GM15510 (cell line): ENCODE results near the gene FTH1.

Experiments
- POLR2A ChIP-seq: IDR thresholded peaks from 3 replicates; pipeline ENCODE4 v1.6.1; 2011; ENCODE audit warnings: borderline replicate concordance; ENCODE audit not compliant: insufficient read length; ENCODE audit errors: extremely low read depth

FTH1 gene

DNA sequence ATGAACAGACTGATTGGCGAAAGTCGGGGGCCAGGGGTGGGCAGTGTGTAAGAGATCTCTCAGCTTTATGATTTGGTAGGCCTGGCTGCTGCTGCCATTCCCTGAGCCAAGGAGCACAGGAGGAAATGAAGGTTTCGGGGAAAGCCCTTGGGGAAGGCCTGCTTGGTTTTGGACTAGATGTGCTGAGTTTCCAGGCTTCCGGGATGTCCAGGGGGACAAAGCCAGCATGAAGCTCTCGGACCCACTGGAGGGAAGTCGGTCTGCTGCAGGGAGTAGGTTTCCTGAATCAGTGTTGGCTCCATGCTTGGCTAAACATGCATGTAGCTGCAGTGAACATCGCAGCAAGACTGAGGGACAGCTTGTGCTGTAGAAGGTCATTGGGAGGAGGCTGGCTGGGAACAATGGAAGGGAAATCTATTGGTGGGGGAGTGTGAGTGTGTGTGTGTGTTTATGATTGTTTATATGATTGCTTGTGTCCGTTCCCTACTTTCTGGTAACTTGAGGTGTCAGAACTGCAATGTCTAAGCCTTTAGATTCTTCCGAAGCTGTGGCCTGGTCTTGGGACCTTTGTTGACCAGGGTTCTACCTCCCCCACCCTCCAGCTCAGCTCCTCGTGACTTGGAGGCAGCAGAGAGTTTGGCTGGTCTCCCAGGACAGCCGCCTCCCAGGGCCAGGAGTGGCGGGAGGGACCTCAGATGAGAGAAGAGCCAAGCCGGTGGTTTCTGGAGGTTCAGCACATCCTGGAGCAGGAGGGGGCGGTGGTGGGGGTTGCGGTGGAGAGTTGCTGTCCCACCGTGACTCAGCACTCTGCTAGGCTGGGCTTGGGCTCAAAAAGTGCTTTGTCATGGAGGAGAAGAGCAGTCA, 4.0 kb upstream of the FTH1 start:
- peak; percentile 43 for TF ChIP-seq POLR2A

DNA sequence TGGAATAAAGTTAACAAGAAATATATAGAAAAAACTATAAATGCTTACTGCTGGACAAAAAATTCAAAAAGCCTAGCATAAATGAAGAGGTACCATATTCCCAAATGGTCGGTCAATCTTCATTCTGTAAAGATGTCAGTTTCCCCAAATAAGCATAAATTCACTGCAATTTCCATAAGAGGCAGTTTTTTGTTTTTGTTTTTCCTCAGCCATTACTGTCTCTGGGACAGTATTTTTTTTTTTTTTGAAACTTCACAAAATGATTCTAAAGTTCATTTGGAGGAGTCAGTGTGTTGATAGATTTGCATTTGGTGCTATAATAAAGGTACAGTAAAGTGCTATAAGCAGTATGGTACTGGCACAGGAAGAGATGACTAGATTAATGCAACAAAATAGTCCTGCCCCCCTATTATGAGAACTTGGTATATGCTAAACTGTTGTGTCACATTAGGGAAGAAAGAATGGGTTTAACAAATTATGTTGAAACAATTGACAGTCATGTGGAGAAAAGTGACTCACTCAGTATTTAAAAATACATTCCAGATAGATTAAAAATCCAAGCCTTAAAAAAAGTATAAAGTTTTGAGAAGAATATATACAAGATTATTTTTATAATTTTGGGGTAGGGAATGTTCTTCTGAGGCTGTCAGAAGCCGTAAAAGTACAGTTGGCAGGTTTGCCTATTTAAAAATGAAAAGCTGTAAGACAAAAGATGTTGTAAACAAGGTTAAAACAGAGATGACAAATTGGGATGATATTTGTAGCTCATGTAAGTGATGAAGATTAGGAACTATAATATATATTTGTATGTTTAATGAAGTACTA, 2.6 kb upstream of the FTH1 start:
- no peak for TF ChIP-seq POLR2A

DNA sequence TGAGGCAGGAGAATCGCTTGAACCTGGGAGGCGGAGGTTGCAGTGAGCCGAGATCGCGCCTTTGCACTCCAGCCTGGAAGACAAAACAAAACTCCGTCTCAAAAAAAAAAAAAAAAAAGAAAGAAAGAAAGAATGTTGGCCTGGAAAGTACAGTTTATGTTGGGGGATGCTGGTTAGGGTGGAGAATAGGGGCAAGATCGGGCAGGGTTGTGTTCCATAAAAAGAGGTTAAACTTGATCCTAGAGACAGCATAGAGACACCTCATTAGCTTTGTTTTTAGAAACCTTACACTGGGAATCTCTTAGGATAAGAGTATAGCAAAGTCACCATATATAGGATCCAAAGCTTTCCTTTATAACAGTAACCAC, 1.9 kb upstream of the FTH1 start:
- no peak for TF ChIP-seq POLR2A

DNA sequence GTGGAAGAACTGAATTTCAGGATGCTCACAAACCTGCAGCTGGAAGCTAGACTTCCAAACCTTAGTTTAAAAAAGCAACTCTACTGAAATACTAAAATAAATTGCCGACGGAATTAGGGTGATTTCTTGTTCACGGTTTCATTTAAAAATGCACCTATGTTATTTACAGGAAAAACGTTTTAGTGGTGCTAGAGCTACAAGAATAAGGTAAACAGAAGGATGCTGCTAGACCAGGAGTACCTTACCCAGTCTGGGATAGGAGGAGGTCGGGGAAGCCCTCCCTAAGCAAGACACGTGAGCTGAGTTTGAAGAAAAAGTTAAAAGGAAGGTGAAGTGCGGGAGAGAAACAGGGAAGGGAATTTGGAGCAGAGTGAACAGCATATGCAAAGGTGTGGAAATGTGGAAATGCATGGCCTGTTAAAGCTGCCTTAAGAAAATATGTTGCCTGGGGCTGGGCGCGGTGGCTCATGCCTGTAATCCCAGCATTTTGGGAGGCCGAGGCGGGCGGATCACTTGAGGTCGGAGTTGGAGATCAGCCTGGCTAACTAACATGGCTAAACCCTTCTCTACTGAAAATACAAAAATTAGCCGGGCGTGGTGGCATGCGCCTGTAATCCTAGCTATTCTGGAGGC, 1.4 kb upstream of the FTH1 start:
- no peak for TF ChIP-seq POLR2A

DNA sequence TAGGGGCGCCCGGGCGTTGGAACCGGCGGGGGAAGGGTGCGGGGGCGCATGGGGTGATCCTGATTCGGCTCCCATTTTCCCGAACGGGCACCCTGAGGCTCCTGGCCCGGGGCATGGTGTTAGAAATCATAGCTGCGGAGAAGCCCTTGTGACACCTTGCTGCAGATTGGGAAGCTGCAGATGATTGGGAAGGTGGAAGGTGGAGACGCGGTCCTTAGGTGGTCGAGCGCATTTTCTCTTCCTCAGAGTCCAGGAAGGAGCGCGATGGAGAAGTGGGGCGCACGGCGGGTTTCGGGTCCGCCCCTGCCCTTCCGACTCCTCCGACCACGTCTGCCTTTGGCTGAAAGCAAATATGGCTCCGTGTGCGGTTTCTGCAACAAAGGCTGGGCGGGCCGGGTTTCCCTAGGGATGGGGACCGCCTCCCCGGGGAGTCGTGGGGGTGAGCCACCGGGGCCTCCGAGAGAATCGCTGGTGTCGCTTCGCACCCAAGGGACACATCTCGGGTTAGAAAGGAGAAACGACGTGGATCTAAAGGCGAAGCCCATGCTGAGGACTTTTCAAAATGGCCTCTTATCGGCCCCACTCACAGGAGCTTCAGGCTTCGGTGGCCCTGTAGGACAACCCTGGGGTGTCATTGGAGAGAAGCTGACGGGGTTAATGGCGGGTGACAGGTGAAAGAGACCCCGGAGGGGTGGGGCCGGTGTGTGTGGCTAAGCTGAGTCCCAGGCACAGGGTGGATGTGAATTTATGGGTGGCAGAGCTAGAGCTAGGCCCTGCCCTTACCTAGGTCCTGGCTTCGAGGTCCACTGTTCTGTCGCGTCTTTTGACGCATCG, 707 bp upstream of the FTH1 start:
- TF ChIP-seq POLR2A: peak; percentile 7

DNA sequence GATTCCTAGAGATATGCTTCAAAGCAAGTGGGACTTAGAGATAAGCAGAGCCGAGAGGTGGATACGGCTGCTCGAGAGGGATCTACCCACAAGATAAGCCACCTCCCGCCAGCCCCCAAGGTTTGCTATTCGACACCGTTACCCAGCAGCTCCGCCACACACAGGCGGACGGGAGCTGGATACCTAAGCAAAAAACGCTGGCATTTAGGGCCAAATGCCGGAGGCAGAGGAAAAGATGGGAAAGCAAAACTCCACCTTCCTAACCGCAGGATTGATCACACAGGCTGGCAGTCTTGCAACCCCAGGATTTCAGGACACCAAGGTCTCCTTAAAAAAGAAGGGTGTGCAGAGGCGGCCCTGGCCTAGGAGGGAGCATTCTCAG, 709 bp downstream of the FTH1 start:
- no peak for TF ChIP-seq POLR2A

DNA sequence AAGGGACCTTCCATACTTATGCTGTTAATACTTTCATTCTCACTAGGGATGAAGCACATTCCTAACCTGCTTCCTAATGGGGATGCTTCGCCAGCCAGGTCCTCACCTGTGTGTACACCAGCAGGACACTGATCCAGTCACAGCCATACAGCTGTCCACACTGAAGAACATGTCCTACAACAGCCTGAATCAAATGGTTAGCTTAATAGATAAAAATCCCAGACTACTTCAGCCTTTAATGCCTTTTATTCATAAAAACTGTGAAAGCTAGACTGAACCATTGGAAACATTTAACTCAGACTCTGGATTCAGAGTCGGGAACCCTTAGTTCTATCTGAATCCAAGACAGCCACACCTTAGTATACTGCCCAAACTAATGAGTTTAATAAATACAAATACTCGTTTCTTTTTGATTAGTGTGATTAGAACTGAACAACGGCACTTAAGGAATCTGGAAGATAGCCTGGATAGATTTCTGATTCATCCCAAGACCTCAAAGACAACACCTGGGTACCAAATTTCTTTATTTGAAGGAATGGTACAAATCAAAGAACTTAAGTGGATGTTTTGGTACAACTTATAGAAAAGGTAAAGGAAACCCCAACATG, 3.3 kb downstream of the FTH1 start:
- peak; percentile 26 for TF ChIP-seq POLR2A

DNA sequence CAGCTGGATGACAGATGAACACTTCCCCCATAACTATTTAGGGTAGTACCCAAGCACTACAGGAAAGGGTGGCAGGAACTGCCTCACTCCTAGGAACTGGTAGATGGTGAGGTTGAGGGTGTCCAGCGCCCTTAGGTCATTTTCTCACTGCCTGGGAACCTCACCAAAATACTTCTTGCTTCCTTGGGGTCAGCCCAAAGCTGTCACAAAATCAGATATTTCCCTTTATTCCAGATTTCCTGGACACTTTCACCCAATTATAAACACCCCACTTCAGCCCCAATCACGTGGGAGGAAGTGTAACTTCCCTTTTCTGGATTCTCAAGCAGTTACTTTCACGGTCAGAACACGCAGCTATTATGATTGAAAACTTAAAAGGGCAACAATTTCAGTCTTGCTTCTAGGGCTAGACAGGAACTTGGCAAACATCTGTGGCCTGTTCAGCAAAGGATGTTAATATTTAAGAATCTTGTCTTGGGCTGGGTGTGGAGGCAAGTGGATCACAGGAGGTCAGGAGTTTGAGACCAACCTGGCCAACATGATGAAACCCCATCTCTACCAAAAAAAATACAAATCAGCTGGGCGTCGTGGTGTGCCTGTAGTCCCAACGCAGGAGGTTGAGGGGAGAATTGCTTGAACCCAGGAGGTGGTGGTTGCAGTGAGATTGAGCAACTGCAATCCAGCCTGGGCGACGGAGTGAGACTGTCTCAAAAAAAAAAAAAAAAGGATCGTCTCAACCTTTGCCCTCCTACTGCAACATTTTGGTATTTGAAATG, 4.0 kb downstream of the FTH1 start:
- no peak for TF ChIP-seq POLR2A

DNA sequence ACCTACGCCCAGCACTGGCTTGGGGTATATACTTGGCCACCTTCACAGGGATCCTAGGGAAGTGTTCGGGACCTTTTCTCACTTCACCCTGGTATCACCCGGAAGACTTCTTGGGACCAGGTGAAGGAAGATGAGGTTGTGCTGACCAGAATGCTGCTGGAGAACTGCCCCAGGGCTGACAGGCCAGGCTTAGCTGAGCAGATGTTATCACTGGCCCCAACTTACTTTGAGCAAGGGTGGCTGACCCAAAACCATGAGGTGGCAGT, 4.5 kb downstream of the FTH1 start:
- TF ChIP-seq POLR2A: no peak

DNA sequence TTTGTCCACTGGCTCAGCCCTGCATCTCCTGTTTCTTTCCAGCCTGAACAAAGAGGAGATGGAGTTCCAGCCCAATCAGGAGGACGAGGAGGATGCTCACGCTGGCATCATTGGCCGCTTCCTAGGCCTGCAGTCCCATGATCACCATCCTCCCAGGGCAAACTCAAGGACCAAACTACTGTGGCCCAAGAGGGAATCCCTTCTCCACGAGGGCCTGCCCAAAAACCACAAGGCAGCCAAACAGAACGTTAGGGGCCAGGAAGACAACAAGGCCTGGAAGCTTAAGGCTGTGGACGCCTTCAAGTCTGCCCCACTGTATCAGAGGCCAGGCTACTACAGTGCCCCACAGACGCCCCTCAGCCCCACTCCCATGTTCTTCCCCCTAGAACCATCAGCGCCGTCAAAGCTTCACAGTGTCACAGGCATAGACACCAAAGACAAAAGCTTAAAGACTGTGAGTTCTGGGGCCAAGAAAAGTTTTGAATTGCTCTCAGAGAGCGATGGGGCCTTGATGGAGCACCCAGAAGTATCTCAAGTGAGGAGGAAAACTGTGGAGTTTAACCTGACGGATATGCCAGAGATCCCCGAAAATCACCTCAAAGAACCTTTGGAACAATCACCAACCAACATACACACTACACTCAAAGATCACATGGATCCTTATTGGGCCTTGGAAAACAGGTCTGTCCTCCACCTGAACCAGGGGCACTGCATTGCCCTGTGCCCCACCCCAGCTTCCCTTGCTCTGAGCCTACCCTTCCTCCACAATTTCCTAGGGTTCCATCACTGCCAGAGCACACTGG, 5.0 kb downstream of the FTH1 start:
- TF ChIP-seq POLR2A: no peak

DNA sequence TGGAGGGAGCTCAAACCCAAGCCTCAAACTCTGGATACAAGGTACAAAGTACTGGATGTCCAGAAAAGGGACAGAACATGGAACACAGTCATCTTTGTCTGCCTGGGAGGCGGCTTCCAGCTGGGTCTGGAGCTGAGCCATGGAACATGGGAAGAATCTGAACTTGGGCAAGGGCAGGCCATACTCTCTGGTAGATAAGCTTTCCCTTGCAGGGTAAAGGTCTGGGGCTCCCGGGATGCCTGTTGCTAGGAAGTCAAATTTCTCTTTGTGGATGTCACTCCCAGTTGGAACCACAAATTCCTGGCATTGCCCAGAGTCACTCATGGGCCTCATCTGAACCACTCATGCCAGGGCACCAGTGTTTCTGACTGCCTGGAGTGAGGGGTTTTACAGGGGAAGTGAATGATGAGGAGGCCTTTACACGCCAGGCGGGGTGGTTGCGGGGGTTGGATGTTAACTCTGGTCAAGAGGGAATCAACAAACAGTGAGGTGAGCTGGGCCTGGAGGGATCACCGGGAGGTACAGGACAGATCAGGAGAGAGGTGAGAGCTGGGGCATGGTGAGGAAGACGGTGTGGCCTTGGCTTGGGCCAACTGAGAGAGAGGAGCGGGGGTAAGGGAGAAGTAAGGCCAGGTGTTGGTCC, 5.7 kb downstream of the FTH1 start:
- TF ChIP-seq POLR2A: no peak

DNA sequence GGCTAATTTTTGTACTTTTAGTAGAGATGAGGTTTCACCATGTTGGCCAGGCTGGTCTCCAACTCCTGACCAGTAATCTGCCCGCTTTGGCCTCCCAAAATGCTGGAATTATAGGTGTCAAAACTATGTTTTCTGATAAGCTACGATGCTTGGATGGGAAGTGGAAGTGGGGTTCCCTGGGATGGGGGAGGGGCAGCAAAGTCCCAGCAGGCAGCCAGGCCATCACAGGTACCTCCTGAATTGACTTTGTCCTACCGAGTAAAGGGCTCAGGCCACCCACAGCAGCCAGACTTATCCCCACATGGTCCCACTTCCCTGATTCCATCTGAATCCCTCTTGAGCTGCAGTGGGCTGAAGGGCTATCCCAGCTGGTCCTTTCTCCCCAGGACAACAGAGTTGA, 6.9 kb downstream of the FTH1 start:
- TF ChIP-seq POLR2A: no peak
